ENCODE data around the gene INO80E.
"Not testable (repeated sequence)": the region's sequence is repeated elsewhere in the genome, so short reads cannot be mapped to it uniquely, and the experiment has no call there.

INO80E gene

GRCh38 chr16:30033270-30033669 is 37.2 kb downstream of the INO80E start:
- Histone ChIP-seq H3K27me3 (ENCODE audit: insufficient read depth, low read length) (peaks cover 26% of the 10 kb centered on the region), H3K79me2 (ENCODE audit: control insufficient read depth, insufficient read depth, low read length, unreplicated experiment) (no peaks in the 10 kb centered on the region), H3K27ac (ENCODE audit: low read depth, low read length) (no peak overlapping the region), H3K4me1 (ENCODE audit: control insufficient read depth, insufficient read depth, low read length, unreplicated experiment) (no peaks in the 10 kb centered on the region), H3K36me3 (ENCODE audit: insufficient read depth, low read length) (no peaks in the 10 kb centered on the region), H3K4me3 (ENCODE audit: low read depth, low read length) (no peak overlapping the region), H2AFZ (ENCODE audit: low read length, unreplicated experiment) (no peak overlapping the region)

GRCh38 chr16:30040221-30040620 is 44.2 kb downstream of the INO80E start:
- no peaks in the 10 kb centered on the region for H3K27me3 ChIP-seq (ENCODE audit: insufficient read depth, low read length)
- no peaks in the 10 kb centered on the region for H3K4me1 ChIP-seq (ENCODE audit: control insufficient read depth, insufficient read depth, low read length, unreplicated experiment)

GRCh38 chr16:30040690-30041089 is 44.6 kb downstream of the INO80E start:
- not testable (repeated sequence) for H3K27ac ChIP-seq (ENCODE audit: low read depth, low read length); H3K79me2 ChIP-seq (ENCODE audit: control insufficient read depth, insufficient read depth, low read length, unreplicated experiment); H3K4me1 ChIP-seq (ENCODE audit: control insufficient read depth, insufficient read depth, low read length, unreplicated experiment); H2AFZ ChIP-seq (ENCODE audit: low read length, unreplicated experiment); H3K4me3 ChIP-seq (ENCODE audit: low read depth, low read length); H3K36me3 ChIP-seq (ENCODE audit: insufficient read depth, low read length); H3K27me3 ChIP-seq (ENCODE audit: insufficient read depth, low read length)

More at GRCh38 chr16:30040221-30040620, 44.2 kb downstream of the INO80E start:
- no peaks in the 10 kb centered on the region for H3K36me3 ChIP-seq (ENCODE audit: insufficient read depth, low read length)
- no peaks in the 10 kb centered on the region for H3K79me2 ChIP-seq (ENCODE audit: control insufficient read depth, insufficient read depth, low read length, unreplicated experiment)
- no peak overlapping the region for H3K27ac ChIP-seq (ENCODE audit: low read depth, low read length)
- no peak overlapping the region for H2AFZ ChIP-seq (ENCODE audit: low read length, unreplicated experiment)
- H3K4me3 ChIP-seq (ENCODE audit: low read depth, low read length) = no peak overlapping the region

DNA sequence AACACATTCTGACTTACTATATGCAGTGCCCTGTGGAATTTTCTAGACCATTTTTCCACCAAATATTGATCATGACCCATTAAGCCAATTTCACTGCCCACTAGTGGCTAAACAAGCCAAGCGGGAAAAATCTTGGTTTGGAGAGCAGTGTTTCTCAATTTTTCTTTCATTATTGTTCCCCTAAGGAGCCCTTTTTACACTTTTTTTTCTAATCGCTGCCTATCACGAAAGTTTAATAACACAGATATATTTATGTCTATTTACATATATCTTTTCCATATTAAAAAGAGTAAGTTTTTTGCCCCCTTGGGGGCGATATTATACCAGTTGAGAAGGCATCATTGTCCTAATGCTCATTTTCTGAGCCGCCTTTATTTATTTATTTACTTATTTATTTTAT is 45.8 kb downstream of the INO80E start:
- H3K4me3 ChIP-seq (ENCODE audit: low read depth, low read length) = no peak overlapping the region
- no peak overlapping the region for H2AFZ ChIP-seq (ENCODE audit: low read length, unreplicated experiment)
- no peaks in the 10 kb centered on the region for H3K27me3 ChIP-seq (ENCODE audit: insufficient read depth, low read length)
- H3K36me3 ChIP-seq (ENCODE audit: insufficient read depth, low read length) = no peaks in the 10 kb centered on the region
- H3K79me2 ChIP-seq (ENCODE audit: control insufficient read depth, insufficient read depth, low read length, unreplicated experiment) = no peaks in the 10 kb centered on the region
- H3K4me1 ChIP-seq (ENCODE audit: control insufficient read depth, insufficient read depth, low read length, unreplicated experiment) = no peaks in the 10 kb centered on the region
- H3K27ac ChIP-seq (ENCODE audit: low read depth, low read length) = no peak overlapping the region

DNA sequence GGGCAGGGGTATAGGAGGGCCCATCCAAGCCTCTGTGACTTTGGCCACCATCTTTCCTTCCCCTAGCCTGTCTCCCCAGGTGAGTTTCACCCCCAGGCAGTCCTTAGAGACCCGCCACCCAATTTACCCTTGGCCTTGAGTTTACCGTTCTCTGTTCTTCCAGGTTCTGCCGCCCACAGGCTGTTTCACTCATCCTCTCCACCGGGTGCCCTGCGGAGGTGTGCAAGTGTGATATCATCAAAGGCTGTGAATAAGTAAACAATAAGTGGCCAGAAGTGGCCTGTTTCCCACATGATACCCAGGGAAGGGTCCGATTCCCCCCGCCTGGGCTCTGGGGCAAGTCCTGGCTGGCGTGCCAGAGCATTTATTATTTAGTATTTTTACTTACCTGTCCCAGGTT is 50.1 kb downstream of the INO80E start:
- H3K27ac ChIP-seq (ENCODE audit: low read depth, low read length) = no peak overlapping the region
- no peak overlapping the region for H3K4me3 ChIP-seq (ENCODE audit: low read depth, low read length)
- no peaks in the 10 kb centered on the region for H3K27me3 ChIP-seq (ENCODE audit: insufficient read depth, low read length)
- no peaks in the 10 kb centered on the region for H3K36me3 ChIP-seq (ENCODE audit: insufficient read depth, low read length)
- H3K4me1 ChIP-seq (ENCODE audit: control insufficient read depth, insufficient read depth, low read length, unreplicated experiment) = no peaks in the 10 kb centered on the region
- no peak overlapping the region for H2AFZ ChIP-seq (ENCODE audit: low read length, unreplicated experiment)
- H3K79me2 ChIP-seq (ENCODE audit: control insufficient read depth, insufficient read depth, low read length, unreplicated experiment) = peaks cover 3% of the 10 kb centered on the region

DNA sequence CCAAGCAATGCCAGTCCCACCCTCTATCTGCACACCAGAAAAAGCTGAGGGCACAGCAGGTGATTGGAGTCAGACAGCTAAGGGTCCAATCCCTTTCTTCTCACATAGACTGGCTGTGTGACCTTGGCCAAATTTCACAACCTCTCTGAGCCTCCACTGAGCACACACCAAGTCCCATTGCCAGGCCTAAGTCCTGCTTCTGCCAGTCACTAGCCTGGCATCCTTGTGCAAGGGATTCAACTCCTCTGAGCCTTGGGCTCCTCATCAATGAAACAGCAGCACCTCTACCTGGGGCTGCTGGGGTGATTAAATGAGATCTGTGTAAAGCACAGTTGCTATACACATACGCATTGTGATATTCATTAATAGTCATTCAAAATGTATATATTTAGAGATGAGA is 50.5 kb downstream of the INO80E start:
- H3K4me3 ChIP-seq (ENCODE audit: low read depth, low read length) = no peak overlapping the region

GRCh38 chr16:30049871-30050270 is 53.8 kb downstream of the INO80E start:
- Histone ChIP-seq H3K4me3 (ENCODE audit: low read depth, low read length) (no peak overlapping the region), H3K27ac (ENCODE audit: low read depth, low read length) (no peak overlapping the region), H3K4me1 (ENCODE audit: control insufficient read depth, insufficient read depth, low read length, unreplicated experiment) (peaks cover 14% of the 10 kb centered on the region), H2AFZ (ENCODE audit: low read length, unreplicated experiment) (no peak overlapping the region), H3K27me3 (ENCODE audit: insufficient read depth, low read length) (no peaks in the 10 kb centered on the region), H3K79me2 (ENCODE audit: control insufficient read depth, insufficient read depth, low read length, unreplicated experiment) (peaks cover 20% of the 10 kb centered on the region), H3K36me3 (ENCODE audit: insufficient read depth, low read length) (no peaks in the 10 kb centered on the region)

More for the DNA sequence above, 50.5 kb downstream of the INO80E start:
- Histone ChIP-seq H2AFZ (ENCODE audit: low read length, unreplicated experiment) (no peak overlapping the region), H3K79me2 (ENCODE audit: control insufficient read depth, insufficient read depth, low read length, unreplicated experiment) (peaks cover 3% of the 10 kb centered on the region), H3K27ac (ENCODE audit: low read depth, low read length) (no peak overlapping the region), H3K4me1 (ENCODE audit: control insufficient read depth, insufficient read depth, low read length, unreplicated experiment) (peaks cover 2% of the 10 kb centered on the region), H3K36me3 (ENCODE audit: insufficient read depth, low read length) (no peaks in the 10 kb centered on the region), H3K27me3 (ENCODE audit: insufficient read depth, low read length) (no peaks in the 10 kb centered on the region)

DNA sequence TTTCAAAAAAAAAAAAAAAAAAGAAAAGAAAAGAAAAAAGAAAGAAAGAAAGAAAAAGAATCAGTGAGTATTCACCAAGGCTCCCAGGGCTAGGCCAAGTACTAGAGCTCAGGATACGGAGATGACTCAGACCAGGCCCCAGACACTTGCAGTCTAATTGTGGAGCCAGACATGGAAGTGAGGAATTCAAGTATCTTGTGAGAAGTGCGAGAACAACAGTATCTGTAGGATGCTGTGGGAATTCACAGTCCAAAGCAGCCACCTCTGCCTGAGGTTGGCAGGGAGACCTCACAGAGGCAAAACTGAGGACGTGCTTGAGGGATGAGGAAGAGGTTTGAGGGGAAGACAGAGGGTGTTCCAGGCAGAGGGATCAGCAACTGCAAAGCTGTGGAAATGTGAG is 55.5 kb downstream of the INO80E start:
- Histone ChIP-seq H2AFZ (ENCODE audit: low read length, unreplicated experiment) (no peak overlapping the region), H3K27me3 (ENCODE audit: insufficient read depth, low read length) (no peaks in the 10 kb centered on the region), H3K4me3 (ENCODE audit: low read depth, low read length) (peak overlapping the region; percentile 39), H3K27ac (ENCODE audit: low read depth, low read length) (peak overlapping the region; percentile 57), H3K36me3 (ENCODE audit: insufficient read depth, low read length) (no peaks in the 10 kb centered on the region), H3K79me2 (ENCODE audit: control insufficient read depth, insufficient read depth, low read length, unreplicated experiment) (peaks cover 21% of the 10 kb centered on the region), H3K4me1 (ENCODE audit: control insufficient read depth, insufficient read depth, low read length, unreplicated experiment) (peaks cover 16% of the 10 kb centered on the region)

GRCh38 chr16:30052671-30053372 is 56.8 kb downstream of the INO80E start:
- H3K4me3 ChIP-seq (ENCODE audit: low read depth, low read length) = peak overlapping the region; percentile 89
- H3K79me2 ChIP-seq (ENCODE audit: control insufficient read depth, insufficient read depth, low read length, unreplicated experiment) = peaks cover 21% of the 10 kb centered on the region
- H3K36me3 ChIP-seq (ENCODE audit: insufficient read depth, low read length) = no peaks in the 10 kb centered on the region
- peak overlapping the region; percentile 65 for H3K27ac ChIP-seq (ENCODE audit: low read depth, low read length)
- H3K4me1 ChIP-seq (ENCODE audit: control insufficient read depth, insufficient read depth, low read length, unreplicated experiment) = peaks cover 16% of the 10 kb centered on the region
- no peaks in the 10 kb centered on the region for H3K27me3 ChIP-seq (ENCODE audit: insufficient read depth, low read length)
- peak overlapping the region; percentile 59 for H2AFZ ChIP-seq (ENCODE audit: low read length, unreplicated experiment)

DNA sequence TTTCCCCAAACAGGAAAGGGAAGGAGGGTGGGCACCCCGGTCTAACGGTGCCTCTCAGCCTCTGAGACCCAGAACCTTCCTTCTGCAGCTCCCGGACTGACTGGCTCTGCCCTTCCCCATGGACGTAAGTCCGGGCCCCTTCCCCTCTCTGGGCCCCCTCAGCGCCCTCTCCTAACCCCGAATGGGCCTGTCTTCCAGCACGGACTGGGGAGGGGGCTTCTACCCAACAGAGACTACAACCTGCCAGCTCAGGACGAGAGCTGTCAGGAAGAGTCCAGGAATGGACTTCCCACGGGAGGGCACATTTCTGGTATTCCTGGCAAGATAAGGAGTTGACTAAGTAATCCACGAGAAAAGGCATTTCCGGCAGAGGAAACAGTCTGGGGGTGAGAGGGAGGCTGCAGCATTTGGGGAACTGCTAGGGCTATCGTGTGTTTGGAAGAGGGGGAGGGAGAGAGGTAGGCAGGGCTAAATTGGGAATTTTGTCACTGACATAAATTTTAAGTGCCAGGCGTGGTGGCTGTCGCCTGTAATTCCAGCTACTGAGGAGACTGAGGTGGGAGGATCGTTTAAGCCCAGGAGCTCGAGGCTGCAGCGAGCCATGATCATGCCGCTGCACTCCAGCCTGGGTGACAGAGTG is 57.5 kb downstream of the INO80E start:
- Histone ChIP-seq H3K79me2 (ENCODE audit: control insufficient read depth, insufficient read depth, low read length, unreplicated experiment) (peaks cover 21% of the 10 kb centered on the region), H3K36me3 (ENCODE audit: insufficient read depth, low read length) (no peaks in the 10 kb centered on the region), H3K4me3 (ENCODE audit: low read depth, low read length) (peak overlapping the region; percentile 89), H2AFZ (ENCODE audit: low read length, unreplicated experiment) (peak overlapping the region; percentile 44), H3K27me3 (ENCODE audit: insufficient read depth, low read length) (no peaks in the 10 kb centered on the region), H3K27ac (ENCODE audit: low read depth, low read length) (peak overlapping the region; percentile 65), H3K4me1 (ENCODE audit: control insufficient read depth, insufficient read depth, low read length, unreplicated experiment) (peaks cover 16% of the 10 kb centered on the region)

DNA sequence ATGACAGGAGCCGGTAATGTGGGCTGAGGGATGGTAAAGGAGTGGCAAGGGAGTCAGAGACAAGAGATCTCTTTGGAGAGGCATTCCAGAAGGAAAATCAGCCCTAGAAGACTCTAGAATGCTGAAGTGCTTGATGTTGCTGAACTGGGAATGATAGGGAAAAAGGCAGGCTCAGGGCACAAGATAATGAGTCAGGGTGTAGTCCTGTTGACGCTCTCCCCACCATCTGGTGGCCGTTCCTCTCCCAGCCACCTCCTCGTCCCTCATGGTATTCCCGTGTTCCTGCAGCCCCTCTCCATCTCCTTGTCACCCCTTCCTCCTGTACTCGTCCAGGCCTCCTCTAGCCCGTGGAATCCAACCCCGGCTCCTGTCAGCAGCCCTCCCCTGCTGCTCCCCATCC is 58.4 kb downstream of the INO80E start:
- H2AFZ ChIP-seq (ENCODE audit: low read length, unreplicated experiment) = no peak overlapping the region
- H3K27me3 ChIP-seq (ENCODE audit: insufficient read depth, low read length) = no peaks in the 10 kb centered on the region
- H3K4me3 ChIP-seq (ENCODE audit: low read depth, low read length) = peak overlapping the region; percentile 53
- no peak overlapping the region for H3K27ac ChIP-seq (ENCODE audit: low read depth, low read length)
- no peaks in the 10 kb centered on the region for H3K36me3 ChIP-seq (ENCODE audit: insufficient read depth, low read length)
- peaks cover 21% of the 10 kb centered on the region for H3K79me2 ChIP-seq (ENCODE audit: control insufficient read depth, insufficient read depth, low read length, unreplicated experiment)
- H3K4me1 ChIP-seq (ENCODE audit: control insufficient read depth, insufficient read depth, low read length, unreplicated experiment) = peaks cover 16% of the 10 kb centered on the region

All from ACC112 (cell line).